ENCODE results near the gene CIAPIN1. TPM values are rescaled to one million over a fixed set of nuclear protein-coding genes. Genes with fewer than 3 reads are reported as not detected.

The CIAPIN1 gene
- total RNA-seq, 2 experiments from 2014 or later = 27.8 to 28.0 TPM

DNA sequence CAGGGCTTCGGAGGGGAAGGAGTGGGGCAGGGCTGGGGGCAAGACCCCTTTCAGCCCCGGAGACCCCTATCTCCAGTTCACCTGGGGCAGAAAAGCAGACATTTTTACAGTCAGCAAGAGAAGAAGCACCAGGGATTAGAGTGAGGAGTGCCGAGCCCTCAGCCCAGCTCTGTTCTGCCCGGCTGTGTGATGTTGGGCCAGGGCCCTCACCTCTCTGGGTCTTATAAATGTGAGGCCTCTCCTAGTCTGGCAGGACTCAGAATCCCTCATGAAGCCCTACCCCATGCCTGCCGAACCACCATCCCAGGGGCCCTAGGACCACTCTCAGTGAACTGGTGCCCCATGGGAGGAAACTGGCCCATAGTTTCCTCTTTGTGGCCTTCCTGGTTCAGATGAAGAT is 62.1 kb downstream of the CIAPIN1 start:
- ATAC-seq (ENCODE audit: poor library complexity) (no peak), DNase-seq (no peak)
- H3K27me3 Mint-ChIP-seq = no peaks in the 10 kb centered on the region
- TF ChIP-seq, protein P1, sequence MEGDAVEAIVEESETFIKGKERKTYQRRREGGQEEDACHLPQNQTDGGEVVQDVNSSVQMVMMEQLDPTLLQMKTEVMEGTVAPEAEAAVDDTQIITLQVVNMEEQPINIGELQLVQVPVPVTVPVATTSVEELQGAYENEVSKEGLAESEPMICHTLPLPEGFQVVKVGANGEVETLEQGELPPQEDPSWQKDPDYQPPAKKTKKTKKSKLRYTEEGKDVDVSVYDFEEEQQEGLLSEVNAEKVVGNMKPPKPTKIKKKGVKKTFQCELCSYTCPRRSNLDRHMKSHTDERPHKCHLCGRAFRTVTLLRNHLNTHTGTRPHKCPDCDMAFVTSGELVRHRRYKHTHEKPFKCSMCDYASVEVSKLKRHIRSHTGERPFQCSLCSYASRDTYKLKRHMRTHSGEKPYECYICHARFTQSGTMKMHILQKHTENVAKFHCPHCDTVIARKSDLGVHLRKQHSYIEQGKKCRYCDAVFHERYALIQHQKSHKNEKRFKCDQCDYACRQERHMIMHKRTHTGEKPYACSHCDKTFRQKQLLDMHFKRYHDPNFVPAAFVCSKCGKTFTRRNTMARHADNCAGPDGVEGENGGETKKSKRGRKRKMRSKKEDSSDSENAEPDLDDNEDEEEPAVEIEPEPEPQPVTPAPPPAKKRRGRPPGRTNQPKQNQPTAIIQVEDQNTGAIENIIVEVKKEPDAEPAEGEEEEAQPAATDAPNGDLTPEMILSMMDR (IDR thresholded peaks at IDR 0.05) = no peak
- Histone ChIP-seq H3K4me3 (ENCODE audit: low read length) (no peak overlapping the region), H3K4me1 (ENCODE audit: insufficient read depth, low read length) (peaks cover 4% of the 10 kb centered on the region), H3K9me3 (ENCODE audit: control insufficient read depth in 1 of 2, insufficient read depth in 1 of 2, low read length in 2 of 2) (no peaks in the 10 kb centered on the region), H3K36me3 (ENCODE audit: insufficient read depth, low read length) (no peaks in the 10 kb centered on the region), H3K27ac (ENCODE audit: low read depth in 1 of 2, low read length in 2 of 2) (no peak overlapping the region), H3K27me3 (ENCODE audit: control insufficient read depth in 1 of 2, insufficient read depth in 2 of 2, low read length in 2 of 2) (peaks cover 0 to 2% of the 10 kb centered on the region in 2 experiments)
- ChIA-PET POLR2A (no interaction called here), CTCF (no interaction called here)
- intact Hi-C loops (cut with DNase I, micrococcal nuclease) = no loop called here
- no peak overlapping the region for H3K27ac Mint-ChIP-seq
- H3K4me3 Mint-ChIP-seq = no peak overlapping the region
- H3K36me3 Mint-ChIP-seq (ENCODE audit: low read depth) = no peaks in the 10 kb centered on the region
- H3K9me3 Mint-ChIP-seq = no peaks in the 10 kb centered on the region
- H3K4me1 Mint-ChIP-seq (ENCODE audit: low read depth) = no peaks in the 10 kb centered on the region

DNA sequence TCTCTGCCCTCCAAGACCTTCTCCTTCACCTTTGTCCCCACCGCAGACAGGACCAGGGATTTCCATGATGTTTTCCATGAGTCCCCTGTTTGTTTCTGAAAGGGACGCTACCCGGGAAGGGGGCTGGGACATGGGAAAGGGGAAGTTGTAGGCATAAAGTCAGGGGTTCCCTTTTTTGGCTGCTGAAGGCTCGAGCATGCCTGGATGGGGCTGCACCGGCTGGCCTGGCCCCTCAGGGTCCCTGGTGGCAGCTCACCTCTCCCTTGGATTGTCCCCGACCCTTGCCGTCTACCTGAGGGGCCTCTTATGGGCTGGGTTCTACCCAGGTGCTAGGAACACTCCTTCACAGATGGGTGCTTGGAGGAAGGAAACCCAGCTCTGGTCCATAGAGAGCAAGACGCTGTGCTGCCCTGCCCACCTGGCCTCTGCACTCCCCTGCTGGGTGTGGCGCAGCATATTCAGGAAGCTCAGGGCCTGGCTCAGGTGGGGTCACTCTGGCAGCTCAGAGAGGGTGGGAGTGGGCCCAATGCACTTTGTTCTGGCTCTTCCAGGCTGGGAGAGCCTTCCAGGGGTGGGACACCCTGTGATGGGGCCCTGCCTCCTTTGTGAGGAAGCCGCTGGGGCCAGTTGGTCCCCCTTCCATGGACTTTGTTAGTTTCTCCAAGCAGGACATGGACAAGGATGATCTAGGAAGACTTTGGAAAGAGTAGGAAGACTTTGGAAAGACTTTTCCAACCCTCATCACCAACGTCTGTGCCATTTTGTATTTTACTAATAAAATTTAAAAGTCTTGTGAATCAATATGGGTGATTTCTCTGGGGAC is 62.7 kb downstream of the CIAPIN1 start:
- H3K4me1 ChIP-seq (ENCODE audit: insufficient read depth, low read length) = peaks cover 4% of the 10 kb centered on the region
- no peak overlapping the region for H3K4me3 ChIP-seq (ENCODE audit: low read length)
- H3K27ac ChIP-seq (ENCODE audit: low read depth in 1 of 2, low read length in 2 of 2) = no peak overlapping the region
- TF ChIP-seq, protein P1 (IDR thresholded peaks at IDR 0.05) = no peak
- H3K27me3 ChIP-seq (ENCODE audit: control insufficient read depth in 1 of 2, insufficient read depth in 2 of 2, low read length in 2 of 2) = peaks cover 0 to 2% of the 10 kb centered on the region in 2 experiments
- Mint-ChIP-seq H3K4me1 (ENCODE audit: low read depth) (no peaks in the 10 kb centered on the region), H3K27ac (no peak overlapping the region), H3K27me3 (no peaks in the 10 kb centered on the region), H3K9me3 (no peaks in the 10 kb centered on the region), H3K36me3 (ENCODE audit: low read depth) (no peaks in the 10 kb centered on the region), H3K4me3 (no peak overlapping the region)
- DNase-seq (peak in 2 of 14 experiments; percentile 27 to 29), ATAC-seq (ENCODE audit: poor library complexity) (no peak)
- ChIA-PET POLR2A (no interaction called here), CTCF (no interaction called here)
- H3K9me3 ChIP-seq (ENCODE audit: control insufficient read depth in 1 of 2, insufficient read depth in 1 of 2, low read length in 2 of 2) = no peaks in the 10 kb centered on the region
- intact Hi-C loops (cut with DNase I, micrococcal nuclease) = no loop called here
- no peaks in the 10 kb centered on the region for H3K36me3 ChIP-seq (ENCODE audit: insufficient read depth, low read length)

DNA sequence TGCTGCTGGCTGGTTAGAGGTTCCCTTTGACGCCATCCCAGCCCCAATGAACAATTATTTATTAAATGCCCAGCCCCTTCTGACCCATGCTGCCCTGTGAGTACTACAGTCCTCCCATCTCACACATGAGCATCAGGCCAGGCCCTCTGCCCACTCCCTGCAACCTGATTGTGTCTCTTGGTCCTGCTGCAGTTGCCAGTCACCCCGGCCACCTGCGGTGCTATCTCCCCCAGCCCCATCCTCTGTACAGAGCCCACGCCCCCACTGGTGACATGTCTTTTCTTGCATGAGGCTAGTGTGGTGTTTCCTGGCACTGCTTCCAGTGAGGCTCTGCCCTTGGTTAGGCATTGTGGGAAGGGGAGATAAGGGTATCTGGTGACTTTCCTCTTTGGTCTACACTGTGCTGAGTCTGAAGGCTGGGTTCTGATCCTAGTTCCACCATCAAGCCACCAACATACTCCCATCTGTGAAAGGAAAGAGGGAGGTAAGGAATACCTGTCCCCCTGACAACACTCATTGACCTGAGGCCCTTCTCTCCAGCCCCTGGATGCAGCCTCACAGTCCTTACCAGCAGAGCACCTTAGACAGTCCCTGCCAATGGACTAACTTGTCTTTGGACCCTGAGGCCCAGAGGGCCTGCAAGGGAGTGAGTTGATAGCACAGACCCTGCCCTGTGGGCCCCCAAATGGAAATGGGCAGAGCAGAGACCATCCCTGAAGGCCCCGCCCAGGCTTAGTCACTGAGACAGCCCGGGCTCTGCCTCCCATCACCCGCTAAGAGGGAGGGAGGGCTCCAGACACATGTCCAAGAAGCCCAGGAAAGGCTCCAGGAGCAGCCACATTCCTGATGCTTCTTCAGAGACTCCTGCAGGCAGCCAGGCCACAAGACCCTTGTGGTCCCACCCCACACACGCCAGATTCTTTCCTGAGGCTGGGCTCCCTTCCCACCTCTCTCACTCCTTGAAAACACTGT is 63.6 kb downstream of the CIAPIN1 start:
- Mint-ChIP-seq H3K36me3 (ENCODE audit: low read depth) (no peaks in the 10 kb centered on the region), H3K4me3 (no peak overlapping the region), H3K4me1 (ENCODE audit: low read depth) (no peaks in the 10 kb centered on the region), H3K9me3 (no peaks in the 10 kb centered on the region), H3K27me3 (no peaks in the 10 kb centered on the region), H3K27ac (no peak overlapping the region)
- H3K27me3 ChIP-seq (ENCODE audit: control insufficient read depth in 1 of 2, insufficient read depth in 2 of 2, low read length in 2 of 2) = peaks cover 0 to 2% of the 10 kb centered on the region in 2 experiments
- ChIA-PET POLR2A (no interaction called here), CTCF (no interaction called here)
- TF ChIP-seq, protein P1 (IDR thresholded peaks at IDR 0.05) = no peak
- no peaks in the 10 kb centered on the region for H3K9me3 ChIP-seq (ENCODE audit: control insufficient read depth in 1 of 2, insufficient read depth in 1 of 2, low read length in 2 of 2)
- no peak overlapping the region for H3K27ac ChIP-seq (ENCODE audit: low read depth in 1 of 2, low read length in 2 of 2)
- H3K4me3 ChIP-seq (ENCODE audit: low read length) = no peak overlapping the region
- no peaks in the 10 kb centered on the region for H3K36me3 ChIP-seq (ENCODE audit: insufficient read depth, low read length)
- intact Hi-C loops (cut with DNase I, micrococcal nuclease) = no loop called here
- ATAC-seq (ENCODE audit: poor library complexity) = no peak
- peaks cover 4% of the 10 kb centered on the region for H3K4me1 ChIP-seq (ENCODE audit: insufficient read depth, low read length)
- DNase-seq = peak in 1 of 14 experiments; percentile 6
